ENCODE data around the gene CD1B. TPM values are rescaled to one million over a fixed set of nuclear protein-coding genes. Genes with fewer than 3 reads are reported as not detected.
"Not testable (repeated sequence)": the region's sequence is repeated elsewhere in the genome, so short reads cannot be mapped to it uniquely, and the experiment has no call there.

CD1B gene
- total RNA-seq, 1 donor from 2014 or later, result not detected

GRCh38 chr1:158353303-158354075 lies 22.2 kb upstream of the CD1B start, which contains the start of gene CD1E:
Gene CD1E, plus strand, starts transcription at chr1:158353894. Its CDS starts 95 bp downstream, at chr1:158353989.
- H3K9me3 Mint-ChIP-seq, result no peaks in the 10 kb centered on the region
- no peaks in the 10 kb centered on the region for H3K36me3 Mint-ChIP-seq (ENCODE audit: low read depth)
- TF ChIP-seq CTCF (conservative IDR thresholded peaks at IDR 0.05), result no peak
- no peak within 1 kb of the TSS for H3K27ac Mint-ChIP-seq (ENCODE audit: unreplicated experiment)
- H3K27me3 Mint-ChIP-seq (ENCODE audit: low read depth), result peaks cover 22% of the 10 kb centered on the region
- no peak within 1 kb of the TSS for H3K4me3 Mint-ChIP-seq
- no peaks in the 10 kb centered on the region for H3K4me1 Mint-ChIP-seq
- DNase-seq (ENCODE audit: low read depth, low spot score), result no peak

GRCh38 chr1:158348946-158349345 lies 17.6 kb upstream of the CD1B start:
- not testable (repeated sequence) for H3K9me3 Mint-ChIP-seq; H3K4me3 Mint-ChIP-seq; H3K27ac Mint-ChIP-seq (ENCODE audit: unreplicated experiment); H3K4me1 Mint-ChIP-seq; DNase-seq (ENCODE audit: low read depth, low spot score); H3K27me3 Mint-ChIP-seq (ENCODE audit: low read depth); H3K36me3 Mint-ChIP-seq (ENCODE audit: low read depth)

GRCh38 chr1:158336413-158336812 lies 5.1 kb upstream of the CD1B start:
- not testable (repeated sequence) for DNase-seq (ENCODE audit: low read depth, low spot score); H3K36me3 Mint-ChIP-seq (ENCODE audit: low read depth); H3K27ac Mint-ChIP-seq (ENCODE audit: unreplicated experiment); H3K4me3 Mint-ChIP-seq; H3K4me1 Mint-ChIP-seq; H3K9me3 Mint-ChIP-seq
- peaks cover 13% of the 10 kb centered on the region for H3K27me3 Mint-ChIP-seq (ENCODE audit: low read depth)

- H3K27ac Mint-ChIP-seq (ENCODE audit: unreplicated experiment), result no peak overlapping the region
- H3K4me1 Mint-ChIP-seq, result no peaks in the 10 kb centered on the region
- no peak overlapping the region for H3K4me3 Mint-ChIP-seq
- TF ChIP-seq CTCF (conservative IDR thresholded peaks at IDR 0.05), result no peak
- peaks cover 11% of the 10 kb centered on the region for H3K27me3 Mint-ChIP-seq (ENCODE audit: low read depth)
- no peaks in the 10 kb centered on the region for H3K36me3 Mint-ChIP-seq (ENCODE audit: low read depth)
- no peak for DNase-seq (ENCODE audit: low read depth, low spot score)
- no peaks in the 10 kb centered on the region for H3K9me3 Mint-ChIP-seq
Measured at GRCh38 chr1:158335213-158335532, 3.8 kb upstream of the CD1B start.

- H3K36me3 Mint-ChIP-seq (ENCODE audit: low read depth), result no peaks in the 10 kb centered on the region
- no peaks in the 10 kb centered on the region for H3K4me1 Mint-ChIP-seq
- H3K9me3 Mint-ChIP-seq, result no peaks in the 10 kb centered on the region
- TF ChIP-seq CTCF (conservative IDR thresholded peaks at IDR 0.05), result no peak
- H3K4me3 Mint-ChIP-seq, result no peak overlapping the region
- peaks cover 10% of the 10 kb centered on the region for H3K27me3 Mint-ChIP-seq (ENCODE audit: low read depth)
- H3K27ac Mint-ChIP-seq (ENCODE audit: unreplicated experiment), result no peak overlapping the region
- no peak for DNase-seq (ENCODE audit: low read depth, low spot score)
Measured at GRCh38 chr1:158334526-158335212, 3.3 kb upstream of the CD1B start.

- DNase-seq (ENCODE audit: low read depth, low spot score), result no peak
- no peak for TF ChIP-seq CTCF (conservative IDR thresholded peaks at IDR 0.05)
- Mint-ChIP-seq H3K27me3 (ENCODE audit: low read depth) (peaks cover 6% of the 10 kb centered on the region), H3K4me1 (no peaks in the 10 kb centered on the region), H3K27ac (ENCODE audit: unreplicated experiment) (no peak overlapping the region), H3K36me3 (ENCODE audit: low read depth) (no peaks in the 10 kb centered on the region), H3K9me3 (no peaks in the 10 kb centered on the region), H3K4me3 (no peak overlapping the region)
Measured at GRCh38 chr1:158333405-158334155, 2.2 kb upstream of the CD1B start.

Data from neural crest cell (in vitro differentiated cells).